HepG2 (cell line): ENCODE results near the gene ZNF544. TPM values are rescaled to one million over a fixed set of nuclear protein-coding genes. Genes with fewer than 3 reads are reported as not detected.

ENCODE experiments used
- CCAR2 ChIP-seq: fragments of 200-400 bp; formaldehyde crosslinking; optimal IDR thresholded peaks from 2 replicates; pipeline ENCODE3; 2018; ENCODE audit warnings: low read depth, mild to moderate bottlenecking, low read length, moderate library complexity
- CEBPG ChIP-seq: IDR thresholded peaks from 2 replicates; pipeline ENCODE4 v1.6.1; 2016
- DMTF1 ChIP-seq: sonication (generic); formaldehyde crosslinking; IDR thresholded peaks from 2 replicates; pipeline ENCODE4 v1.4.0; 2020; ENCODE audit warnings: mild to moderate bottlenecking, missing genetic modification reagents
- FOXP1 ChIP-seq, 2 experiments: fragments of 450-650 bp in 1 of 2; IDR thresholded peaks; 2 replicates each; pipeline ENCODE4 v1.6.1; 2017 to 2018; ENCODE audit warnings: antibody characterized with exemption in 1 of 2
- KDM2A ChIP-seq: sonication (generic); formaldehyde crosslinking; IDR thresholded peaks from 2 replicates; pipeline ENCODE4 v1.4.0; 2020; ENCODE audit warnings: low read depth, missing genetic modification reagents, borderline replicate concordance
- KDM5B ChIP-seq: sonication (generic); formaldehyde crosslinking; IDR thresholded peaks from 2 replicates; pipeline ENCODE4 v1.4.0; 2020; ENCODE audit warnings: missing genetic modification reagents, mild to moderate bottlenecking, borderline replicate concordance
- KLF9 ChIP-seq: IDR thresholded peaks from 2 replicates; pipeline ENCODE4 v1.6.1; 2016; ENCODE audit warnings: low read depth
- NBN ChIP-seq: fragments of 450-650 bp; conservative IDR thresholded peaks from 2 replicates; pipeline ENCODE4 v1.6.1; 2017
- PBX3 ChIP-seq: sonication (generic); formaldehyde crosslinking; IDR thresholded peaks from 2 replicates; pipeline ENCODE4 v1.8.1; 2023; ENCODE audit warnings: missing genetic modification reagents, inconsistent platforms, borderline replicate concordance
- RXRB ChIP-seq: IDR thresholded peaks from 2 replicates; pipeline ENCODE4 v1.6.1; 2016; ENCODE audit warnings: borderline replicate concordance, missing genetic modification reagents, missing compliant biosample characterization
- SNAI1 ChIP-seq: sonication (generic); formaldehyde crosslinking; IDR thresholded peaks from 2 replicates; pipeline ENCODE4 v1.5.0; 2020; ENCODE audit warnings: mild to moderate bottlenecking, missing genetic modification reagents, borderline replicate concordance
- STAT5B ChIP-seq: sonication (generic); formaldehyde crosslinking; IDR thresholded peaks from 2 replicates; pipeline ENCODE4 v1.4.0; 2020; ENCODE audit warnings: missing genetic modification reagents
- TBP ChIP-seq: sonication (generic); formaldehyde crosslinking; IDR thresholded peaks from 2 replicates; pipeline ENCODE4 v1.5.0; 2020; ENCODE audit warnings: missing genetic modification reagents
- TERF1 ChIP-seq: sonication (generic); formaldehyde crosslinking; IDR thresholded peaks from 2 replicates; pipeline ENCODE4 v1.8.0; 2022; ENCODE audit warnings: mild to moderate bottlenecking, missing genetic modification reagents, moderate library complexity
- ZBED4 ChIP-seq: sonication (generic); formaldehyde crosslinking; IDR thresholded peaks from 2 replicates; pipeline ENCODE4 v1.4.0; 2020; ENCODE audit warnings: missing genetic modification reagents, borderline replicate concordance
- ZNF30 ChIP-seq: sonication (generic); formaldehyde crosslinking; IDR thresholded peaks from 2 replicates; pipeline ENCODE4 v1.5.0; 2020; ENCODE audit warnings: mild to moderate bottlenecking, missing genetic modification reagents
- ZNF605 ChIP-seq: sonication (generic); formaldehyde crosslinking; IDR thresholded peaks from 2 replicates; pipeline ENCODE4 v1.8.0; 2022; ENCODE audit warnings: mild to moderate bottlenecking, missing genetic modification reagents
- ZNF704 ChIP-seq: sonication (generic); formaldehyde crosslinking; IDR thresholded peaks from 2 replicates; pipeline ENCODE4 v1.8.1; 2023; ENCODE audit warnings: mild to moderate bottlenecking, inconsistent platforms, moderate library complexity, missing genetic modification reagents, borderline replicate concordance
- ZNF775 ChIP-seq: sonication (generic); formaldehyde crosslinking; IDR thresholded peaks from 2 replicates; pipeline ENCODE4 v1.4.0; 2020; ENCODE audit warnings: missing genetic modification reagents, mild to moderate bottlenecking, moderate library complexity, borderline replicate concordance
- polyA plus RNA-seq, 8 experiments: library from polyadenylated mRNA; depleted of rRNA in 3 of 8; stranded (reverse) in 7 of 8; unstranded in 1 of 8; fragments of >200 nt; fragmentation: Illumina TruSeq in 4 of 8; extraction: Trizol in 4 of 8; gene quantifications; 2 replicates each; pipeline versions ENCODE4 v1.2.1 to v1.2.3, GENCODE V29; 2011 to 2016; ENCODE audit warnings: low read depth in 4 of 8, missing spikeins in 1 of 8, mixed read lengths in 1 of 8; ENCODE audit not compliant: insufficient read depth in 1 of 8
- total RNA-seq, 5 experiments: library from RNA; depleted of rRNA; stranded (reverse); fragments of >200 nt; fragmentation: Illumina TruSeq; extraction: Trizol; gene quantifications; 2 replicates each; pipeline ENCODE4 v1.2.3, GENCODE V29; 2016; ENCODE audit warnings: low read depth in 1 of 5

Gene ZNF544
- total and polyA plus RNA-seq, 2 of the 13 experiments (the other 11 are each of a cell fraction or from before 2014, with no cell fraction given) = 13.1 to 17.0 TPM

GRCh38 chr19:58182989-58183816, 45.5 kb upstream of the ZNF544 start, which contains the start of gene ZNF274 (continued):
- TF ChIP-seq ZBED4 (CRISPR knock-in tag) (no peak), NBN (no peak), ZNF775 (CRISPR knock-in tag) (no peak), ZNF605 (CRISPR knock-in tag) (peak; percentile 67; the same call in 1 of the 2 replicates), SNAI1 (CRISPR knock-in tag) (peak; percentile 82; the same call in 1 of the 2 replicates), CEBPG (CRISPR knock-in tag) (peak; percentile 88), FOXP1 (IDR thresholded peaks at IDR 0.05) (no peak), FOXP1 (CRISPR knock-in tag; IDR thresholded peaks at IDR 0.05) (no peak), TBP (no peak), KLF9 (CRISPR knock-in tag) (no peak), DMTF1 (CRISPR knock-in tag) (no peak), ZNF30 (no peak), RXRB (CRISPR knock-in tag) (peak; percentile 27; the same call in 1 of the 2 replicates), ZNF704 (CRISPR knock-in tag) (peak; percentile 18; the same call in 1 of the 2 replicates), PBX3 (CRISPR knock-in tag) (no peak), CCAR2 (no peak), KDM5B (CRISPR knock-in tag) (peak; percentile 95), KDM2A (CRISPR knock-in tag) (no peak; the same call in 1 of the 2 replicates), STAT5B (no peak), TERF1 (no peak)
